ENCODE measurements around the gene RANBP10. TPM values are rescaled to one million over a fixed set of nuclear protein-coding genes. Genes with fewer than 3 reads are reported as not detected.

The RANBP10 gene
- total and polyA plus RNA-seq, 7 donors = 4.2 to 15.5 (median 7.5) TPM

GRCh38 chr16:67844497-67844896 is 38.1 kb upstream of the RANBP10 start:
- peak overlapping the region in 2 of 4 donors; percentile 68 to 88 for H3K4me3 ChIP-seq
- peaks cover 0 to 62% (median 59%) of the 10 kb centered on the region in 4 donors for H3K4me1 ChIP-seq
- no peaks in the 10 kb centered on the region for H3K27me3 ChIP-seq
- intact Hi-C loops (cut with DNase I) = loop anchor here (5.0 to 10.0 kb wide), 2 partner anchors 93 to 320 kb away; partner anchors contain the start of genes PSMB10 and RIPOR1
- H3K27ac ChIP-seq = peak overlapping the region; percentile 96 to 99 (median 99)
- WGBS, 2 donors = 86 to 88% methylated on average over 4 of the region's 4 CpGs
- no peaks in the 10 kb centered on the region for H3K36me3 ChIP-seq
- TF ChIP-seq CTCF (IDR thresholded peaks at IDR 0.05) = no peak
- no peak for TF ChIP-seq POLR2AphosphoS5 (IDR thresholded peaks at IDR 0.05)
- no peak for TF ChIP-seq EP300 (IDR thresholded peaks at IDR 0.05)
- TF ChIP-seq POLR2A (IDR thresholded peaks at IDR 0.05) = no peak
- no peak for DNase-seq
- H3K9me3 ChIP-seq = no peaks in the 10 kb centered on the region

- intact Hi-C loops (cut with DNase I) = loop anchor here (5.0 to 10.0 kb wide), 2 partner anchors 94 to 319 kb away; partner anchors contain the start of genes PSMB10 and RIPOR1
- peak overlapping the region; percentile 61 to 94 (median 78) for H3K4me3 ChIP-seq
- H3K27me3 ChIP-seq = no peaks in the 10 kb centered on the region
- WGBS, 2 donors = 11 to 16% methylated on average over 11 of the region's 11 CpGs
- TF ChIP-seq POLR2A (IDR thresholded peaks at IDR 0.05) (no peak), EP300 (IDR thresholded peaks at IDR 0.05) (no peak), CTCF (IDR thresholded peaks at IDR 0.05) (no peak), POLR2AphosphoS5 (IDR thresholded peaks at IDR 0.05) (no peak)
- H3K9me3 ChIP-seq = no peaks in the 10 kb centered on the region
- H3K4me1 ChIP-seq = peaks cover 0 to 53% (median 50%) of the 10 kb centered on the region in 4 donors
- H3K36me3 ChIP-seq = no peaks in the 10 kb centered on the region
- DNase-seq = peak; percentile 73
- H3K27ac ChIP-seq = peak overlapping the region; percentile 96 to 99 (median 99)
Observed at GRCh38 chr16:67843343-67843765, 37.0 kb upstream of the RANBP10 start.

- Histone ChIP-seq H3K27ac (peak overlapping the region; percentile 96 to 99 (median 99)), H3K4me3 (peak overlapping the region; percentile 61 to 94 (median 78)), H3K4me1 (peaks cover 0 to 47% (median 44%) of the 10 kb centered on the region in 4 donors), H3K27me3 (no peaks in the 10 kb centered on the region), H3K9me3 (no peaks in the 10 kb centered on the region), H3K36me3 (no peaks in the 10 kb centered on the region)
- intact Hi-C loops (cut with DNase I) = loop anchor here (5.0 to 10.0 kb wide), 2 partner anchors 95 to 318 kb away; partner anchors contain the start of genes PSMB10 and RIPOR1
- peak; percentile 82 for DNase-seq
- WGBS, 2 donors = 0 to 1% methylated on average over 67 of the region's 67 CpGs
- peak in 1 of 4 experiments; percentile 19 for TF ChIP-seq CTCF (IDR thresholded peaks at IDR 0.05)
- TF ChIP-seq POLR2A (IDR thresholded peaks at IDR 0.05) = no peak
- TF ChIP-seq POLR2AphosphoS5 (IDR thresholded peaks at IDR 0.05) = peak in 1 of 4 donors; percentile 1
- TF ChIP-seq EP300 (IDR thresholded peaks at IDR 0.05) = no peak
Observed at GRCh38 chr16:67842509-67843342, 36.4 kb upstream of the RANBP10 start.

- peak; percentile 97 for DNase-seq
- TF ChIP-seq CTCF (IDR thresholded peaks at IDR 0.05) = peak; percentile 79 to 93 (median 88)
- no peak for TF ChIP-seq EP300 (IDR thresholded peaks at IDR 0.05)
- no peak for TF ChIP-seq POLR2A (IDR thresholded peaks at IDR 0.05)
- peak; percentile 29 to 74 (median 62) for TF ChIP-seq POLR2AphosphoS5 (IDR thresholded peaks at IDR 0.05)
- Histone ChIP-seq H3K27ac (peak within 1 kb of the TSS; percentile 96 to 99 (median 99)), H3K4me3 (peak within 1 kb of the TSS; percentile 61 to 94 (median 78)), H3K9me3 (no peaks in the 10 kb centered on the region), H3K4me1 (peaks cover 0 to 42% (median 40%) of the 10 kb centered on the region in 4 donors), H3K27me3 (no peaks in the 10 kb centered on the region), H3K36me3 (no peaks in the 10 kb centered on the region)
- 0 to 1% methylated on average over 83 of the region's 83 CpGs for WGBS, 2 donors
- intact Hi-C loops (cut with DNase I) = loop anchor here (5.0 to 10.0 kb wide), 2 partner anchors 95 to 317 kb away; partner anchors contain the start of genes PSMB10 and RIPOR1
Observed at GRCh38 chr16:67841816-67842508, 35.6 kb upstream of the RANBP10 start, which contains the start of gene THAP11. Gene THAP11, plus strand, starts transcription at chr16:67842320. Its CDS starts 235 bp downstream, at chr16:67842555.
